Hepatocyte (in vitro differentiated cells): ENCODE results near the gene OR13C2. TPM values are rescaled to one million over a fixed set of nuclear protein-coding genes. Genes with fewer than 3 reads are reported as not detected.
A peak's percentile ranks its signal among the peaks of the same experiment; 100 is the strongest.

Experiments used
- DNase-seq: peaks from one replicate; pipeline ENCODE4 v3.0.0-alpha.2; 2016; ENCODE audit warnings: low spot score
- H2AFZ ChIP-seq: fragments of 200-600 bp; sonication (generic); 2 replicates; pipeline ENCODE4 v1.6.0; 2016; ENCODE audit warnings: antibody characterized with exemption, mild to moderate bottlenecking
- H3K27ac ChIP-seq: fragments of 200-600 bp; sonication (generic); 2 replicates; pipeline ENCODE4 v1.5.1; 2016; ENCODE audit warnings: mild to moderate bottlenecking
- H3K27me3 ChIP-seq: fragments of 200-600 bp; sonication (generic); 2 replicates; pipeline ENCODE4 v1.6.1; 2016
- H3K36me3 ChIP-seq: fragments of 200-600 bp; sonication (generic); replicated peaks from 2 replicates; pipeline ENCODE4 v1.5.1; 2016; ENCODE audit warnings: low read depth; ENCODE audit not compliant: insufficient read depth
- H3K4me1 ChIP-seq: fragments of 200-600 bp; sonication (generic); 2 replicates; pipeline ENCODE4 v1.5.1; 2016; ENCODE audit warnings: mild to moderate bottlenecking, moderate library complexity; ENCODE audit not compliant: insufficient read depth
- H3K4me2 ChIP-seq: fragments of 200-600 bp; sonication (generic); 2 replicates; pipeline ENCODE4 v1.6.0; 2016
- H3K4me3 ChIP-seq: fragments of 200-600 bp; sonication (generic); 2 replicates; pipeline ENCODE4 v1.5.1; 2016; ENCODE audit warnings: mild to moderate bottlenecking
- H3K79me2 ChIP-seq: fragments of 200-600 bp; sonication (generic); 2 replicates; pipeline ENCODE4 v1.6.0; 2017; ENCODE audit warnings: mild to moderate bottlenecking
- H3K9me2 ChIP-seq: fragments of 200-600 bp; sonication (generic); replicated peaks from 2 replicates; pipeline ENCODE4 v1.6.0; 2017; ENCODE audit warnings: mild to moderate bottlenecking; ENCODE audit not compliant: insufficient read depth
- H3K9me3 ChIP-seq: fragments of 200-600 bp; sonication (generic); 2 replicates; pipeline ENCODE4 v1.5.1; 2016; ENCODE audit warnings: low read depth, mild to moderate bottlenecking
- H4K20me1 ChIP-seq: fragments of 200-600 bp; sonication (generic); 2 replicates; pipeline ENCODE4 v1.6.0; 2016; ENCODE audit warnings: mild to moderate bottlenecking; ENCODE audit not compliant: insufficient read depth, poor library complexity, severe bottlenecking
- EZH2 ChIP-seq: fragments of 200-600 bp; sonication (generic); IDR thresholded peaks from 2 replicates; pipeline ENCODE4 v1.6.1; 2016; ENCODE audit warnings: antibody characterized with exemption, mild to moderate bottlenecking, borderline replicate concordance
- EZH2phosphoT487 ChIP-seq: fragments of 200-600 bp; sonication (generic); IDR thresholded peaks from one replicate; pipeline ENCODE4 v1.6.1; 2018; ENCODE audit warnings: antibody characterized with exemption, mild to moderate bottlenecking, low read depth, moderate library complexity; ENCODE audit not compliant: unreplicated experiment, severe bottlenecking
- WGBS: methylation state at CpG from one replicate; pipeline ENCODE4 v1.1.6; 2016; ENCODE audit warnings: low lambda C conversion rate; ENCODE audit errors: missing lambda C conversion rate; 5-methylcytosine and 5-hydroxymethylcytosine counted together
- polyA plus RNA-seq: library from polyadenylated mRNA; unstranded; fragments of >200 nt; fragmentation: Nextera tagmentation; extraction: Ambion mirVana; gene quantifications from 2 replicates; pipeline ENCODE4 v1.2.1, GENCODE V29; 2016
- total RNA-seq: library from RNA; depleted of rRNA; stranded (reverse); fragments of >200 nt; gene quantifications from 2 replicates; pipeline ENCODE4 v1.2.3, GENCODE V29; 2014
- TF ChIP-seq, protein P1 (sequence below): fragments of 200-600 bp; sonication (generic); IDR thresholded peaks from 2 replicates; pipeline ENCODE4 v1.5.1; 2016; ENCODE audit warnings: antibody characterized with exemption, mild to moderate bottlenecking; ENCODE audit not compliant: poor library complexity

OR13C2 gene
- total and polyA plus RNA-seq, 2 experiments from 2014 or later: not detected

DNA sequence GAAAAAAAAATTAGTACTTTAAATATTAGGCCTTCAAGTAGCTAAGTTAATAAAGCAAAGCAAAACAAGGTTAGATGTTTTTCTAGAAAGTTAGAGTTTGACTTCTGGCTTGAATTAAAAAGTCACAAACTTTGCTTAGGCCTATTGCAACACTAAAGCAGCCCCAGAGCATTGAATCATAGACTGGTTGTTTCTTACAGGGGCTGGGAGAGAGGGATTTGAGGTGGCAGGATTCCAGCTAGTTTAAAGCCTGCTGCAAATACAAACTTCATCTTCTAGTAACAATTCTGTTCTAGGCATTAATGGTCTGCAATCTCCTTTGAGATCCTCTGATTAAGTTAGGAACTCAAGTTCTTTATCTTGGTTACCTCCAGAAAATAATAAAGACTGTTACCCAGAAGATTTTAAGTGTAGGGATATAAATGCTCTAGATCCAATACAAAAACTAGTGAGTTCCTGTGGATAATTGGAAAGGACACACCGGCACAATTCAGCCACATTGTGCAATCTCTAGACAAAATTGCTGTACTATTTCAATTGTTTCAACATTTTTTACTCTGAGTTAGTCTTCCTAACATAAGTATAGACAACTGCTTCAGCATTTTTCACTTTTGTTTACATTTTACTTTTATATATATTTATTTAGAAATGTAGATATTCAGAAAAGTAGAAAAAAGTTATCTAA lies 18.8 kb downstream of the OR13C2 start:
- no peaks in the 10 kb centered on the region for H3K36me3 ChIP-seq
- H3K9me3 ChIP-seq: no peaks in the 10 kb centered on the region
- 83% methylated on average over 1 of the region's 1 CpG for WGBS
- no peaks in the 10 kb centered on the region for H3K9me2 ChIP-seq
- H3K27me3 ChIP-seq: no peaks in the 10 kb centered on the region
- no peak overlapping the region for H3K4me2 ChIP-seq
- H2AFZ ChIP-seq: no peak overlapping the region
- no peaks in the 10 kb centered on the region for H3K4me1 ChIP-seq
- no peak overlapping the region for H3K27ac ChIP-seq
- TF ChIP-seq EZH2phosphoT487 (no peak), EZH2 (no peak)
- TF ChIP-seq, protein P1, sequence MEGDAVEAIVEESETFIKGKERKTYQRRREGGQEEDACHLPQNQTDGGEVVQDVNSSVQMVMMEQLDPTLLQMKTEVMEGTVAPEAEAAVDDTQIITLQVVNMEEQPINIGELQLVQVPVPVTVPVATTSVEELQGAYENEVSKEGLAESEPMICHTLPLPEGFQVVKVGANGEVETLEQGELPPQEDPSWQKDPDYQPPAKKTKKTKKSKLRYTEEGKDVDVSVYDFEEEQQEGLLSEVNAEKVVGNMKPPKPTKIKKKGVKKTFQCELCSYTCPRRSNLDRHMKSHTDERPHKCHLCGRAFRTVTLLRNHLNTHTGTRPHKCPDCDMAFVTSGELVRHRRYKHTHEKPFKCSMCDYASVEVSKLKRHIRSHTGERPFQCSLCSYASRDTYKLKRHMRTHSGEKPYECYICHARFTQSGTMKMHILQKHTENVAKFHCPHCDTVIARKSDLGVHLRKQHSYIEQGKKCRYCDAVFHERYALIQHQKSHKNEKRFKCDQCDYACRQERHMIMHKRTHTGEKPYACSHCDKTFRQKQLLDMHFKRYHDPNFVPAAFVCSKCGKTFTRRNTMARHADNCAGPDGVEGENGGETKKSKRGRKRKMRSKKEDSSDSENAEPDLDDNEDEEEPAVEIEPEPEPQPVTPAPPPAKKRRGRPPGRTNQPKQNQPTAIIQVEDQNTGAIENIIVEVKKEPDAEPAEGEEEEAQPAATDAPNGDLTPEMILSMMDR: no peak
- no peak overlapping the region for H3K4me3 ChIP-seq
- no peaks in the 10 kb centered on the region for H4K20me1 ChIP-seq
- H3K79me2 ChIP-seq: no peaks in the 10 kb centered on the region
- peak; percentile 27 for DNase-seq

DNA sequence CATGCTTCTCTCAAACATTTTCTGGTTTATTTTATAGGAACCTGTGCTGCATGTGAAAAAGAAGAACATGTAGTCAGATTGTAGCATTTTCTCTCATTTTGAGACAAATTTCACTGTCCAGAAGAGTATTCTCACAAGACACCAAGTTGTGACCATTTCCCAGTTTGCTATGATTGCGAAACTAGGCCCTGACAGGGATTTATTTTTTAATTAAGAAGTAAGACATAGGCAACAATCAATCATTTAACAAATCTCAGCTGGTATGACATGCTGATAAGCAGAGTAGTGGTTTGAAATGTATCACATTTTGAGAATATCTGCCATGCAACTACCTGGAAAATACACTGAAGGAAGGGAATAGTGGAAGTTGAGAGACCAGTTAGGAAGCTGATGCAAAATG lies 24.9 kb downstream of the OR13C2 start:
- 100% methylated on average over 1 of the region's 1 CpG for WGBS

DNA sequence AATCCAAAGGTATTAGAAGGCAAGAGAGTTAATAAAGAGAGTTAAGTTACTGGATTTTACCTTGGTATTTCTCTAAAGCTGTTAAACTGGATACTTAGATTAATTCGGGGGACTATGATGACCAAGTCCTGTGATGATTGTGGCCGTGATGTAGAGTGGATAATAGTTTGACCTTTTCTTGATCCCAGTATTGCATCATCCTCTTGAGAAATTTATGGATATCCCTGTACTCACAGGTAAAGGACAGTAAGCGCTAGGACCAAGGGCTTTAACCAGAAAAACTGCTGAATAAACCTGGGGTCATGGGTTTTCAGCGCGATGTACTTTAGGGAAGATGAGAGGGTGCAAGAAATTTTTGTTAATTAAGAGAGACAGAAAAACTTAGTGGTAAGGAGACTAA lies 28.2 kb downstream of the OR13C2 start:
- Histone ChIP-seq H3K36me3 (no peaks in the 10 kb centered on the region), H3K27ac (no peak overlapping the region), H3K4me3 (no peak overlapping the region), H3K4me1 (no peaks in the 10 kb centered on the region), H3K27me3 (no peaks in the 10 kb centered on the region), H3K9me3 (no peaks in the 10 kb centered on the region), H3K4me2 (no peak overlapping the region), H3K79me2 (no peaks in the 10 kb centered on the region), H4K20me1 (no peaks in the 10 kb centered on the region), H2AFZ (no peak overlapping the region), H3K9me2 (no peaks in the 10 kb centered on the region)
- TF ChIP-seq EZH2phosphoT487 (no peak), EZH2 (no peak)
- TF ChIP-seq, protein P1: no peak
- DNase-seq: no peak
- WGBS: 80% methylated on average over 5 of the region's 5 CpGs

More for the DNA sequence above, 24.9 kb downstream of the OR13C2 start:
- Histone ChIP-seq H3K4me1 (no peaks in the 10 kb centered on the region), H3K9me3 (no peaks in the 10 kb centered on the region), H2AFZ (no peak overlapping the region), H3K27ac (no peak overlapping the region), H3K4me2 (no peak overlapping the region), H4K20me1 (no peaks in the 10 kb centered on the region), H3K79me2 (no peaks in the 10 kb centered on the region), H3K9me2 (no peaks in the 10 kb centered on the region), H3K27me3 (no peaks in the 10 kb centered on the region), H3K36me3 (no peaks in the 10 kb centered on the region), H3K4me3 (no peak overlapping the region)
- no peak for TF ChIP-seq EZH2
- DNase-seq: no peak

DNA sequence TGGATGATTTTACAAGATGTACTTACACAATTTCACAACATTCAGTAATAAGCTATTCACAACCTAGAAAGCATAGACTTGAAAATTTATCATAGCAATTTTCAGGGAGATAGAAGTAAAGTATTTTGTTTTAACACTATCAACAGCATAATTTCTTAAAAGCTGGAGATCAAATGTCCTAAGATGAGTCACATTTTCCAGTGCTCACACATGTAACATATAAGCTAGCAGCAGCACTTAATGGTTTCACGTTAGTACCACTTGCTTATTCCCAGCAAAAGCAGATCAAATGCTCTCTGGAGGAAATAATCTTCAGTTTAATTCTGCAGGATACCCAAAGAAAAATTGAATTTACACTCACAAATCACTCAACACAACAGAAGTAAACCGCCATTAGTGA lies 30.0 kb downstream of the OR13C2 start:
- Histone ChIP-seq H3K4me1 (no peaks in the 10 kb centered on the region), H3K9me3 (no peaks in the 10 kb centered on the region), H3K79me2 (no peaks in the 10 kb centered on the region), H3K27me3 (no peaks in the 10 kb centered on the region), H2AFZ (no peak overlapping the region), H3K9me2 (no peaks in the 10 kb centered on the region), H4K20me1 (no peaks in the 10 kb centered on the region), H3K4me3 (no peak overlapping the region), H3K36me3 (no peaks in the 10 kb centered on the region), H3K4me2 (no peak overlapping the region), H3K27ac (no peak overlapping the region)
- TF ChIP-seq, protein P1: no peak
- no peak for TF ChIP-seq EZH2phosphoT487
- TF ChIP-seq EZH2: no peak
- no peak for DNase-seq
- WGBS: 67% methylated on average over 2 of the region's 2 CpGs
